ENCODE data around the gene SELPLG.
"Not testable (repeated sequence)": the region's sequence is repeated elsewhere in the genome, so short reads cannot be mapped to it uniquely, and the experiment has no call there.

Gene SELPLG

DNA sequence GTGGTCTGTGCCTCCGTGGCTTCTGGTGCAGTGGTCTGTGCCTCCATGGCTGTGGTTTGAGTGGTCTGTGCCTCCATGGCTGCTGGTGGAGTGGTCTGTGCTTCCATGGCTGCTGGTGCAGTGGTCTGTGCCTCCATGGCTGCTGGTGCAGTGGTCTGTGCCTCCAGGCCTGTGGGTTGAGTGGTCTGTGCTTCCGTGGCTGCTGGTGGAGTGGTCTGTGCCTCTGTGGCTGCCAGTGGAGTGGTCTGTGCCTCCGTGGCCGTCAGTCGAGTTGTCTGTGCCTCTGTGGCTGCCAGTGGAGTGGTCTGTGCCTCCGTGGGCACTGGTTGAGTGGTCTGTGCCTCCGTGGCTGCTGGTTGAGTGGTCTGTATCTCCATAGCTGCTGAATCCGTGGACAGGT is 10.1 kb downstream of the SELPLG start:
- TF ChIP-seq, protein P1, sequence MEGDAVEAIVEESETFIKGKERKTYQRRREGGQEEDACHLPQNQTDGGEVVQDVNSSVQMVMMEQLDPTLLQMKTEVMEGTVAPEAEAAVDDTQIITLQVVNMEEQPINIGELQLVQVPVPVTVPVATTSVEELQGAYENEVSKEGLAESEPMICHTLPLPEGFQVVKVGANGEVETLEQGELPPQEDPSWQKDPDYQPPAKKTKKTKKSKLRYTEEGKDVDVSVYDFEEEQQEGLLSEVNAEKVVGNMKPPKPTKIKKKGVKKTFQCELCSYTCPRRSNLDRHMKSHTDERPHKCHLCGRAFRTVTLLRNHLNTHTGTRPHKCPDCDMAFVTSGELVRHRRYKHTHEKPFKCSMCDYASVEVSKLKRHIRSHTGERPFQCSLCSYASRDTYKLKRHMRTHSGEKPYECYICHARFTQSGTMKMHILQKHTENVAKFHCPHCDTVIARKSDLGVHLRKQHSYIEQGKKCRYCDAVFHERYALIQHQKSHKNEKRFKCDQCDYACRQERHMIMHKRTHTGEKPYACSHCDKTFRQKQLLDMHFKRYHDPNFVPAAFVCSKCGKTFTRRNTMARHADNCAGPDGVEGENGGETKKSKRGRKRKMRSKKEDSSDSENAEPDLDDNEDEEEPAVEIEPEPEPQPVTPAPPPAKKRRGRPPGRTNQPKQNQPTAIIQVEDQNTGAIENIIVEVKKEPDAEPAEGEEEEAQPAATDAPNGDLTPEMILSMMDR (IDR thresholded peaks at IDR 0.05; ENCODE audit: low read depth, low read length), result no peak
- H3K9me3 ChIP-seq, result no peaks in the 10 kb centered on the region
- no peaks in the 10 kb centered on the region for H3K4me1 ChIP-seq
- no peak for DNase-seq
- H3K36me3 ChIP-seq, result no peaks in the 10 kb centered on the region
- H3K4me3 ChIP-seq (ENCODE audit: low read depth, low read length), result no peak overlapping the region
- no peaks in the 10 kb centered on the region for H3K27me3 ChIP-seq

DNA sequence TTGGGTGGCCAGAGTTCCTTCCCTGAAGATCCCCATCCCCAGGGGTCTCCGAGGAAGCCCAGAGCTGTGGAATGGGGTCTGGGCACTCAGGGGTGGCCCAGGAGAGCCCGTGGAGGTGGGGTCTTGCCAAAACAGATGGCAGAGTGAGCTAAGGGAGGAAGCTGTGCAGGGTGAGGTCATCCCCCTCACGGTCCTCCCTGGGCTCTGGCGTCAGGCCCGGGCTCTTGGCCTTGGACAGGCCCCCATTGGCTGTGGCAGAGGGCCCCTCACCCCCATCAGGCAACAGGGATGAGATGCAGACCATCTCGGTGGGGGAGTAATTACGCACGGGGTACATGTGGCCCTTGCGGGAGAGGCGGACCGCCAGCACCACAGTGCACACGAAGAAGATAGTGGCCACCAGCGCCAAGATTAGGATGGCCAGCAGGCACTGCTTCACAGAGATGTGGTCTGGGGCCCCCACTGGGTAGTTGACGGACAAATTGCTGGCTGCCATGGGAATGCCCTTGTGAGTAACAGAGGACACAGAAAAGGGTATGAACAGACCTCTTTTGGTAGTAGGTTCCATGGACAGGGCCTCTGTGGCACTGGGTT is 10.7 kb downstream of the SELPLG start:
- TF ChIP-seq, protein P1 (IDR thresholded peaks at IDR 0.05; ENCODE audit: low read depth, low read length), result no peak
- Histone ChIP-seq H3K36me3 (no peaks in the 10 kb centered on the region), H3K4me3 (ENCODE audit: low read depth, low read length) (no peak overlapping the region), H3K9me3 (no peaks in the 10 kb centered on the region), H3K4me1 (no peaks in the 10 kb centered on the region), H3K27me3 (no peaks in the 10 kb centered on the region)
- DNase-seq, result no peak

DNA sequence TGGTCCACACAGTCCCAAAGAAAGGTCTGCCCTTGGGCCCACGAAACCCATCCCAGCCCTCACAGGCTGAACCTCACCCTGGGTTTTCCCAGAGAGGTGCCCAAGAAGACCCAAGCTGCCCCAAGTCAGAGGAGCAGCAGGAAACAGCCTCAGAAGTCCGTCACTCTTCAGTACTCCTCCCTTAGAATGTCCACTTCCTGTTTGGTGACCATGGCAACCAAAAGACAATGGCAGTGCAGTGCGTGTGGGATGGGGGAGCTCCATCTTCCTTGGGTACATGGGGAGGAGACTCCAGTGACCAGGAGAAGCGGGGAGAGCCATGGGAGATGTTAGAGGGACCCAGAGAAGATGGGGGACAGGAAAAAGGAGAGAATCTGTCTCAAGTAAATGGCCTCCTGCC is 11.3 kb downstream of the SELPLG start:
- Histone ChIP-seq H3K36me3 (no peaks in the 10 kb centered on the region), H3K9me3 (no peaks in the 10 kb centered on the region), H3K27me3 (no peaks in the 10 kb centered on the region), H3K4me3 (ENCODE audit: low read depth, low read length) (no peak overlapping the region), H3K4me1 (no peaks in the 10 kb centered on the region)
- TF ChIP-seq, protein P1 (IDR thresholded peaks at IDR 0.05; ENCODE audit: low read depth, low read length), result no peak
- no peak for DNase-seq

DNA sequence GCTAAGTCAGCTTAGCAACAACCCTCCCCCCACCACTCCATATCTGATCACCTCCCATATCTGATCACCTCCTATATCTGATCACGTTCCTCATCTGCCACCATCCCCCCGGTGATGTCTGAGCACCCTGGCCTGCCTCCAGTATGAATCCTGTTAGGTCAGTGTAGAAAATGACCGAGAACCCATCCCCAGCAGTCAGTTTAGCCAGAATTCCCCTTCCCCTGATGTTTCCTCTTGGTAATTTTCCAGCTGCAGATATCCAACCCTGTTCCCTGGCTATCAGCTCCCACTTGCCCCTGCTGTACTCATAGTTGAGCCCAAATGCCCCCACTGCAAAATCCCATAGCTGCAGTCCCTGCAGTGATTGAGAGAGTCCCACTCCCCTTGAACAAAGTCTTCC is 12.5 kb downstream of the SELPLG start:
- Histone ChIP-seq H3K9me3 (no peaks in the 10 kb centered on the region), H3K4me3 (ENCODE audit: low read depth, low read length) (no peak overlapping the region), H3K36me3 (no peaks in the 10 kb centered on the region), H3K4me1 (no peaks in the 10 kb centered on the region), H3K27me3 (no peaks in the 10 kb centered on the region)
- TF ChIP-seq, protein P1 (IDR thresholded peaks at IDR 0.05; ENCODE audit: low read depth, low read length), result no peak
- DNase-seq, result no peak

DNA sequence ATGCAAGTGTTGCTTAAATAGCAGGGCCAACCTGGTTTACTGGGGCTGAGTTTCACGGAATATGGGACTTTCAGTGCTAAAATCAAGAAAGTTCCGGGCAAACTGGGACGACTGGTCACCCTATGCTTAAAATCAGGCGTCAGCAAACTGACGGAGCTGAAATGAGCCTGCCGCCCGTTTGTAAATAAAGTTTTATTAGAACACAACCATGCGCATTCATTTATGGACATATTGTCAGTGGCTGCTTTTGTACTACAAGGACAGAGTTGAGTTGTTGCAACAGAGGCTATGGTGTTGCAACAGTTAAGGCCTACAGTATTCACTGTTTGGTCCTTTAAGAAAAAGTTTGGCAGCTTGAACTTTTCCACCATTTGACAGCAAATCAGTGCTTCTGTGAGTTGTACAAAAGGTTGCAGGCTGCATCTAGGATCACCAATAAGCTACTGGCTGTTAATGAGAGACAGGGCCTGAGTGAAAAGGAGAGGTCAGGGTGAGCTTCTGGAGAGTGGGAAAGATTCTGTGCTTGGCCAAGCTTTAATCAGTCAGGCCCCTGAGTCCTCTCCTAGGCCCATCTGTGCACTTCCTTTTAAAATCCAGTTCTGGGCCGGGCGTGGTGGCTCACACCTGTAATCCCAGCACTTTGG is 13.3 kb downstream of the SELPLG start:
- no peak for DNase-seq
- TF ChIP-seq, protein P1 (IDR thresholded peaks at IDR 0.05; ENCODE audit: low read depth, low read length), result no peak
- Histone ChIP-seq H3K36me3 (no peaks in the 10 kb centered on the region), H3K9me3 (no peaks in the 10 kb centered on the region), H3K4me1 (no peaks in the 10 kb centered on the region), H3K4me3 (ENCODE audit: low read depth, low read length) (no peak overlapping the region), H3K27me3 (no peaks in the 10 kb centered on the region)

DNA sequence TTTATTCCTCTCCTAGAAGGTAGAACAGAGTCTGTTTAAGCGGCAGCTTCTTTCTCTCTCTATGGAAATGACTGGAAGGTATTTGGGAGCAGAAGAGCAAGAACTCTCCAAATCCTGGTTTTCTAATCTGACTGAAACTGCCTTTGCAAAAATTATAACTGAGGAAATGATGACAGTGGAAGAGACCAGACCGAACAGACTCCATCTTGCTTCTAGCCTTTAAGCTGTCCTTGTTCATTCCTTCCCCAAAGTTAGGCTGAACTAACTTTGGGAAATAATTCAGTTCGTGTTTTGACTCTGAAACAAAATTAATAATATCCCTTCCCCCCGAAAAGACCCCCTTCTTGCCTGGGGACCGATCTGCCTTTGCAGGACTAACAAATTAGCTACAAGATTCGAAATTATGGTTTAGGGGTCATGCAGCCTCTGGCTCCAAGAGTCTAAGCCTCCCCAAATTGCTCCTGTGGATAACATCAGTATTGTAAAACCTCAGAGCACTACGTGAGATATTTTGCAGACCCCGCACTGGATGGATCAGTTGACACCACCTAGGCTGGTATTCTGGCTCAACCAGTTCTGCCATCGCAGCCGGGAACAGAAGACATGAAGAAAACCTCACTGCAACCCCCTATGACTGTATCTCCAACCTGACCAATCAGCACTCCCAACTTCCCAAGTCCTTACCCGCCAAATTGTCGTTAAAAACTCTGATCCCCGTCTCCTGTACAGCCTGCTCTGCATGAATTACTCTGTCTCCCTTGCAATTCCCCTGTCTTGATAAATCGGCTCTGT is 14.1 kb downstream of the SELPLG start:
- H3K4me1 ChIP-seq, result no peaks in the 10 kb centered on the region
- TF ChIP-seq, protein P1 (IDR thresholded peaks at IDR 0.05; ENCODE audit: low read depth, low read length), result no peak

DNA sequence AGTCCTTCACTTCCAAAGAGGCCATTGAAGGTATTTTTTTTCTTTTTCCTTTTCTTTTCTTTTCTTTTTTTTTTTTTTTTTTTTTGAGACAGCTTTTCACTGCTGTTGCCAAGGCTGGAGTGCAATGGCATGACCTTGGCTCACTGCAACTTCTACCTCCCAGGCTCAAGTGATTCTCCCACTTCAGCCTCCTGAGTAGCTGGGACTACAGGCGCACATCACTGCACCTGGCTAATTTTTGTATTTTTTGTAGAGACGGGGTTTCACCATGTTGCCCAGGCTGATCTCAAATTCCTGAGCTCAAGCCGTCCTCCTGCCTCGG is 14.8 kb downstream of the SELPLG start:
- H3K9me3 ChIP-seq; H3K36me3 ChIP-seq; H3K4me3 ChIP-seq (ENCODE audit: low read depth, low read length); H3K27me3 ChIP-seq; H3K4me1 ChIP-seq; DNase-seq: not testable (repeated sequence)

More for the DNA sequence above, 14.1 kb downstream of the SELPLG start:
- Histone ChIP-seq H3K4me3 (ENCODE audit: low read depth, low read length) (no peak overlapping the region), H3K36me3 (no peaks in the 10 kb centered on the region), H3K27me3 (no peaks in the 10 kb centered on the region), H3K9me3 (no peaks in the 10 kb centered on the region)
- DNase-seq, result no peak
